Mesothelial cell of epicardium (in vitro differentiated cells): ENCODE results near the gene LIF. TPM values are rescaled to one million over a fixed set of nuclear protein-coding genes. Genes with fewer than 3 reads are reported as not detected.
"Not testable (repeated sequence)": the region's sequence is repeated elsewhere in the genome, so short reads cannot be mapped to it uniquely, and the experiment has no call there.

ENCODE experiments used
- DNase-seq, 2 experiments: peaks; one replicate each; pipeline ENCODE4 v3.0.0; 2021; ENCODE audit warnings: low spot score in 2 of 2; ENCODE audit not compliant: unreplicated experiment in 2 of 2
- H3K27ac Mint-ChIP-seq: 2 replicates; pipeline ENCODE4 v1.8.0; 2021; ENCODE audit warnings: mixed read lengths
- H3K27me3 Mint-ChIP-seq: 2 replicates; pipeline ENCODE4 v1.8.0; 2021; ENCODE audit warnings: low read depth, mixed read lengths
- H3K36me3 Mint-ChIP-seq: 2 replicates; pipeline ENCODE4 v1.8.0; 2021; ENCODE audit warnings: mixed read lengths
- H3K4me1 Mint-ChIP-seq: 2 replicates; pipeline ENCODE4 v1.8.0; 2021; ENCODE audit warnings: mixed read lengths
- H3K4me3 Mint-ChIP-seq: 2 replicates; pipeline ENCODE4 v1.8.0; 2021; ENCODE audit warnings: mild to moderate bottlenecking, moderate library complexity, mixed read lengths
- H3K9me3 Mint-ChIP-seq: 2 replicates; pipeline ENCODE4 v1.8.0; 2021; ENCODE audit warnings: mixed read lengths
- total RNA-seq: library from RNA; stranded (reverse); gene quantifications from 3 replicates; pipeline ENCODE4 v1.2.1, GENCODE V29; 2021
- TF ChIP-seq, protein P1 (sequence below): fragments of 200-600 bp; sonication (generic); IDR thresholded peaks from one replicate; pipeline ENCODE4 v1.5.0; 2021; ENCODE audit warnings: antibody characterized with exemption; ENCODE audit not compliant: unreplicated experiment

The LIF gene
- total RNA-seq, 1 donor from 2014 or later, result 15.8 TPM

- peak overlapping the region; percentile 81 for H3K27ac Mint-ChIP-seq
These were observed 28.6 kb downstream of the LIF start for GRCh38 chr22:30217698-30218560.

GRCh38 chr22:30216710-30217109, 29.8 kb downstream of the LIF start:
- H3K9me3 Mint-ChIP-seq, result no peaks in the 10 kb centered on the region

More at GRCh38 chr22:30217698-30218560, 28.6 kb downstream of the LIF start:
- Mint-ChIP-seq H3K4me3 (no peak overlapping the region), H3K27me3 (no peaks in the 10 kb centered on the region), H3K9me3 (no peaks in the 10 kb centered on the region), H3K4me1 (peaks cover 22% of the 10 kb centered on the region), H3K36me3 (no peaks in the 10 kb centered on the region)
- no peak for DNase-seq
- TF ChIP-seq, protein P1, sequence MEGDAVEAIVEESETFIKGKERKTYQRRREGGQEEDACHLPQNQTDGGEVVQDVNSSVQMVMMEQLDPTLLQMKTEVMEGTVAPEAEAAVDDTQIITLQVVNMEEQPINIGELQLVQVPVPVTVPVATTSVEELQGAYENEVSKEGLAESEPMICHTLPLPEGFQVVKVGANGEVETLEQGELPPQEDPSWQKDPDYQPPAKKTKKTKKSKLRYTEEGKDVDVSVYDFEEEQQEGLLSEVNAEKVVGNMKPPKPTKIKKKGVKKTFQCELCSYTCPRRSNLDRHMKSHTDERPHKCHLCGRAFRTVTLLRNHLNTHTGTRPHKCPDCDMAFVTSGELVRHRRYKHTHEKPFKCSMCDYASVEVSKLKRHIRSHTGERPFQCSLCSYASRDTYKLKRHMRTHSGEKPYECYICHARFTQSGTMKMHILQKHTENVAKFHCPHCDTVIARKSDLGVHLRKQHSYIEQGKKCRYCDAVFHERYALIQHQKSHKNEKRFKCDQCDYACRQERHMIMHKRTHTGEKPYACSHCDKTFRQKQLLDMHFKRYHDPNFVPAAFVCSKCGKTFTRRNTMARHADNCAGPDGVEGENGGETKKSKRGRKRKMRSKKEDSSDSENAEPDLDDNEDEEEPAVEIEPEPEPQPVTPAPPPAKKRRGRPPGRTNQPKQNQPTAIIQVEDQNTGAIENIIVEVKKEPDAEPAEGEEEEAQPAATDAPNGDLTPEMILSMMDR, result no peak

GRCh38 chr22:30216272-30216671, 30.3 kb downstream of the LIF start:
- H3K27me3 Mint-ChIP-seq, result not testable (repeated sequence)

More at GRCh38 chr22:30216710-30217109, 29.8 kb downstream of the LIF start:
- H3K27me3 Mint-ChIP-seq, result no peaks in the 10 kb centered on the region
- H3K27ac Mint-ChIP-seq, result no peak overlapping the region
- H3K4me1 Mint-ChIP-seq, result peaks cover 29% of the 10 kb centered on the region
- no peaks in the 10 kb centered on the region for H3K36me3 Mint-ChIP-seq
- TF ChIP-seq, protein P1, result no peak
- no peak for DNase-seq
- no peak overlapping the region for H3K4me3 Mint-ChIP-seq

GRCh38 chr22:30214703-30215407, 31.7 kb downstream of the LIF start:
- H3K27me3 Mint-ChIP-seq, result no peaks in the 10 kb centered on the region
- H3K27ac Mint-ChIP-seq, result peak overlapping the region; percentile 51
- H3K4me1 Mint-ChIP-seq, result peaks cover 45% of the 10 kb centered on the region
- no peak overlapping the region for H3K4me3 Mint-ChIP-seq
- TF ChIP-seq, protein P1, result no peak
- H3K36me3 Mint-ChIP-seq, result no peaks in the 10 kb centered on the region
- no peaks in the 10 kb centered on the region for H3K9me3 Mint-ChIP-seq
- no peak for DNase-seq

More at GRCh38 chr22:30216272-30216671, 30.3 kb downstream of the LIF start:
- not testable (repeated sequence) for DNase-seq, H3K4me3 Mint-ChIP-seq, H3K36me3 Mint-ChIP-seq, H3K9me3 Mint-ChIP-seq, H3K27ac Mint-ChIP-seq
- peaks cover 31% of the 10 kb centered on the region for H3K4me1 Mint-ChIP-seq

DNA sequence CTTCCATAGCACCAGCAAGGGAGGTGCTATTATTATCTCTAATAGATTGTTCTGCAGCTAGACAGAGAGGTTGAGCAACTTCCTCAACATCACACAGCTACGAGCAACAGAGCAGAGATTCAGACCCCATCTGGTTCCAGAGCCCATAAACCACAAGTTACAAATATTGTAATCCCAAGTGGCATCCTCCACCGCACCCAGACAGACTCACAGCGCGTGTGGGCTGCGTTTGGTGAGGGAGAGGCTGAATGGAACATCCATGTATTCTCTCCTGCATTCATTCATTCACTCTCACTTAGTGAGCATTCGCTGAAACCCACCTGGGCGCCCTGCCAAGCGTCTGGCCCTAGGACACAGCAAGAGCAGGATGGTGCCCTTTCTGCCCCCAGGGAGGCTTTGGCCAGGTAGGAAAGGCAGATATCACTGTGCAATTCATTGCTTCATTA, 33.5 kb downstream of the LIF start:
- TF ChIP-seq, protein P1, result no peak
- DNase-seq, result no peak
- peaks cover 55% of the 10 kb centered on the region for H3K4me1 Mint-ChIP-seq
- H3K36me3 Mint-ChIP-seq, result no peaks in the 10 kb centered on the region
- H3K27me3 Mint-ChIP-seq, result no peaks in the 10 kb centered on the region
- no peaks in the 10 kb centered on the region for H3K9me3 Mint-ChIP-seq
- no peak overlapping the region for H3K4me3 Mint-ChIP-seq
- peak overlapping the region; percentile 54 for H3K27ac Mint-ChIP-seq
